Retinal pigment epithelial cell (primary cell): ENCODE measurements around the gene PLA2G7.
A peak's percentile ranks its signal among the peaks of the same experiment; 100 is the strongest.
"Not testable (repeated sequence)": the region's sequence is repeated elsewhere in the genome, so short reads cannot be mapped to it uniquely, and the experiment has no call there.

Experiments used
- DNase-seq: peaks from one replicate; pipeline ENCODE4 v3.0.0-alpha.2; 2010; ENCODE audit warnings: low read depth
- H3K4me3 ChIP-seq: 2 replicates; pipeline ENCODE4 v1.5.1; 2011; ENCODE audit warnings: mild to moderate bottlenecking, low read length, control low read depth, moderate library complexity
- TF ChIP-seq, protein P1 (sequence below): conservative IDR thresholded peaks from 2 replicates; pipeline ENCODE4 v1.5.1; 2011; ENCODE audit warnings: low read depth, low read length, control low read depth, inconsistent platforms

The PLA2G7 gene

DNA sequence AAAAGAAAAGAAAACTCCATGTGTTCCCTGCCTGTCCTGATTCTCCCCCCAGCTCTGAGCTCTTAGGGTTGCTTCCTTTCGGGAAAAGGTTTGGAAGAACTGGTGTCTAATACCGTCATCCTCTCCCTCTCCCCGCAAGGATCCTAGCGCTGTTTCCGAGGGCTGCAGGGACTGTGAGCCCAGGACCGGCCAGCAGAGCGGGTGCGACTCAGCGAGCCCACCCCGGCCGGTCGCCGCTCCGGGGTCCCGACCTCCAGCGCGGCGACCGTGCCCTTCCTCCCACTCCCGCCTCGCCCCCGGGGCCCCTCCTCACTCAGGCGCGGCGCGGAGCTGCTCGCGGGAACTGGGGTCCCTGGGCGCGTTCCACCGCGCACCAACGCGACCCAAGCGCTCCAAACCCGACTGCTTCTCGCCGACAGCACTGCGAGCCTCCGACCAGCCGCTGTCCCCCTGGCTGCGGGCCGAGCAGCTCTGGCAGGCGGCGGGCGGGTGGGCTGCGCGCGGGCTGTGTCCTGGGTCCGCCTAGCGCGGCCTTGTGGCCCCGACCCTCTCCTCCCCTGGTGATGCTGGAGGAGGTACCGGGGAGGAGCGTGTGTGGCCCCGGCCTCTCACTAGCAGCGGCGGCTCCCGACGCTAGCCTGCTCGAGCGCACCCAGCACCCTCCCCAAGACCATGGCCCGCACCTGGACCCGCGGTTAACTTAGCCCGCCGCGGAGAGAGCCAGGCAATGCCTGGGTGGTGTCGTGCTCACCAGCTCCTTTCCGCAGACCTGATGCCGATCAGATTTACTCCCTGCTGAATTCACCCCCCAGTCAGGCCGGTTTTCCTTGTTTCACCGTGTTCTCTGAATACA is at the start of gene PLA2G7:
PLA2G7 (minus strand) TSS at position 509 of the 853 bp plus-strand sequence. CDS start 12,484 bp downstream, outside the sequence.
- DNase-seq: no peak
- H3K4me3 ChIP-seq: peak within 1 kb of the TSS; percentile 59
- TF ChIP-seq, protein P1, sequence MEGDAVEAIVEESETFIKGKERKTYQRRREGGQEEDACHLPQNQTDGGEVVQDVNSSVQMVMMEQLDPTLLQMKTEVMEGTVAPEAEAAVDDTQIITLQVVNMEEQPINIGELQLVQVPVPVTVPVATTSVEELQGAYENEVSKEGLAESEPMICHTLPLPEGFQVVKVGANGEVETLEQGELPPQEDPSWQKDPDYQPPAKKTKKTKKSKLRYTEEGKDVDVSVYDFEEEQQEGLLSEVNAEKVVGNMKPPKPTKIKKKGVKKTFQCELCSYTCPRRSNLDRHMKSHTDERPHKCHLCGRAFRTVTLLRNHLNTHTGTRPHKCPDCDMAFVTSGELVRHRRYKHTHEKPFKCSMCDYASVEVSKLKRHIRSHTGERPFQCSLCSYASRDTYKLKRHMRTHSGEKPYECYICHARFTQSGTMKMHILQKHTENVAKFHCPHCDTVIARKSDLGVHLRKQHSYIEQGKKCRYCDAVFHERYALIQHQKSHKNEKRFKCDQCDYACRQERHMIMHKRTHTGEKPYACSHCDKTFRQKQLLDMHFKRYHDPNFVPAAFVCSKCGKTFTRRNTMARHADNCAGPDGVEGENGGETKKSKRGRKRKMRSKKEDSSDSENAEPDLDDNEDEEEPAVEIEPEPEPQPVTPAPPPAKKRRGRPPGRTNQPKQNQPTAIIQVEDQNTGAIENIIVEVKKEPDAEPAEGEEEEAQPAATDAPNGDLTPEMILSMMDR: no peak

DNA sequence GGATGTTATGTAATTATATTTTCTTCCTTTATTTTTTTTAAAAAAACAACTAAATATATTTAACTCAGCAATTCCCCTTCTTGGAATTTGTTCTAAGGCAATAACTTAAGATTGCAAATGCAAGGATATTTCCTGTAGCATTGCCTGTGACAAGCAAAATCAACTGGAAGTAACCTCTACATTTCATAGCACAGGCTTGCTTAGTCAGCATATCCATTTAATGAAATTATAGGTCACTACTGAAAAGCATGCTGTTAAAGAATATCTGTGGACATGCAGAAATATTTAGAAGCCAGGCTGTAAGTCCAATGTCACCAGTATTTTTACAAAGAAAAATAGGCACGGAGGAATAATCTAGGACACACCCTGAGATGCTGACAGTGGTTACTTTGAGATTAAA is 49.4 kb upstream of the PLA2G7 start:
- no peak for DNase-seq
- TF ChIP-seq, protein P1: no peak
- no peak overlapping the region for H3K4me3 ChIP-seq

DNA sequence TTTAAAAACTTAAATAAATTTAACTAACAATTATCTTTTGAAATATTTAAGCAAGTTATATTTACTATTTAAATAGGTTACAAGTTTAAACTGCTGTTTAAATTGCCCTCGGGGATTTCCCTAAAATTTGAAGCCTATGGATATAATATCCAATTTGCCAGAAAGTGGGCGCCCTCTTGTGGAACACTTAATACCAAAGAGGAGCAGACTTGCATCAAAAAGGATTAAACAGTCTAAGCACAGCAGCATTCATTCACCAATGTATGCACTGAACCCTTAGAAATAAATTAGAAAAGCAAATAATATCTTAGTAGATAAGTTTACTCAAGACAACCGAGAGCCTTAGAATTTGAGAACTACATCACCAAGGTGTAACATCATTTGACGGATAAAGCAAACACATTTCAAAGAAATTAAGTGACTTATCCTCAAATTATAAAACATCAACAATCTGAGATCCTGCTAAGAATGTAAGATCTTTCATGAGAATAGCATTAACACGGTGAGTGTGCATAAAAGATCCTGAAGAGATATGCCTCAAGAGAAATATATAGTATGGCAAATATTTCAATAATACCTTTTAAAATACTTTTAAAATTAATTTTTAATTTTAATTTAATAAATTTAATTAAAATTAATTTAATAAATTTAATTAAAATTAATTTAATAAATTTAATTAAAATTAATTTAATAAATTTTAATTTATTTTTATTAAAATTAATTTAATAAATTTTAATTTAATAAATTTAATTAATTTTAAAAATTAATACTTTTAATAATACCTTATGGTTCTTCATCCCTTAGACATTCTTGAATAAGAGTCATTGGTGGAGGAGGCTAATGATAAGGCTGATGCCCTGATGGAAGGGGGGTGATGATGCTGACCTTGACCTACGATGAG is 46.6 kb upstream of the PLA2G7 start:
- no peak overlapping the region for H3K4me3 ChIP-seq
- DNase-seq: no peak
- TF ChIP-seq, protein P1: peak; percentile 74

DNA sequence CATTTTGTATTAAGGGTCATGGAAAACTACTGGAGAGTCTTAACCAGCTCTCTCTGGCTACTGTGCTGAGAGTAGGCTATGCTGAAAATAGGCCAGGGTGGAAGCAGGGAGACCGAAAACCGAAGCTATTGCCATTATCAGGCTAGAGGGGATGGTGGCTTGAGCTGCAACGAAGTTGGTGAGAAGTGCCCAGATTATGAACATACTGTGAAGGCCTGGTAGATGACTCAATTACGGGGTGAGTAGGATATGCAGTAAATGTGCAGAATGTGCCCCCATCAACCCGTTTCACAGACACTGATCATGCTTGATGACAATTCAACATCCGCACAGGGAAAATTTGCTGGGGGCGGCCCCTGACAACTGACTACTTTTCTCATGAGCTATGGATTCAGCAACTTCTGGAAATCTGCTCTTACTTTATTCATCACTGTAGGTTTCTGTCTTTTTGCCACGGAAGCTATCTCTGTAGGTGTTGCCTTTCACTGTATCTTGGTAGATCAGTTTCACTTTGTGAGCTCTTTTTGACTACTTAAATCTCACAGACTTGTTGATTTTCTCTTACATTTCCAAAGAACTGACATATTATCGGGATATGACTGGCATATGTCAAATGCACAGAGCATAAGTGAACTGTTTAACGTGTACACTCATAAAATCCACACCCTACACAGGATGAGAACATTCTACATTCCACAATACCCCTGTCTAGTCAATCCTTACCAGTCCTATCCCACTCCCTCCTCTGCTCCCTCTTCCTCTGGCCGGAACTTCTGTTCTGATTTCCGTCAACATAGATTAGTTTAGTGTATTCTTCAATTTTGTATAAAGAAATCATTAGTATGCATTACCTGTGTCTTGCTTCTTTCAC is 42.5 kb upstream of the PLA2G7 start:
- DNase-seq: no peak
- TF ChIP-seq, protein P1: no peak
- no peak overlapping the region for H3K4me3 ChIP-seq

DNA sequence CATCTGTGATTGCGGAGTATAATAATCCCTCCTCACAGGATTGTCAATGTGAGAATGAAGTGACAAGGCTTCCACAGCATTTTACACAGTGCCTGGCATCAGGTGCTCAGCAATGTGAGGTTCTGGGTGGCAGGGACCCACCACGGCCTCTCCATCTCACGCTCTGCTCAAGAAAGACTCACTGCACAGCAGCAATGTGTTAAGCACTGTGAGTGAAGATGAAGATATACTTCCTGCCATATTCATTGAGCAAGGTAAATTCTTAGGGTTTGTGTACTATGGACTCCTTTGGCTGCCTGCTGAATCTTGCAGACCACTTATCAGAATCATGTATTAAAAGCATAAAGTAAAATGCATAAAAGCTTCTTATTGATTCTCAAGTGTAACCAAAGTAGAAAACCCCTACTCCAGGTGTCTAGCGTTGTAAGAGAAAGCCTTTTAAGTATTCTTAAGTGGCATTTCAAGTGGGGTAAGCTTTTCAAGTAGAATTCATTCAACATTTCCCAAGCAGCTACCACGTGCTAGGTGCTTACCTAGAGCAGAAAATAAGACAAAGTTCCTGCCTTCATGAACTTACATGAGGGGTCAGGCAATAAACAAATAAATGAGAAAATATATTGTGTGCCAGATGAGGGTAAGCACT is 41.0 kb upstream of the PLA2G7 start:
- no peak overlapping the region for H3K4me3 ChIP-seq
- TF ChIP-seq, protein P1: no peak
- DNase-seq: no peak

DNA sequence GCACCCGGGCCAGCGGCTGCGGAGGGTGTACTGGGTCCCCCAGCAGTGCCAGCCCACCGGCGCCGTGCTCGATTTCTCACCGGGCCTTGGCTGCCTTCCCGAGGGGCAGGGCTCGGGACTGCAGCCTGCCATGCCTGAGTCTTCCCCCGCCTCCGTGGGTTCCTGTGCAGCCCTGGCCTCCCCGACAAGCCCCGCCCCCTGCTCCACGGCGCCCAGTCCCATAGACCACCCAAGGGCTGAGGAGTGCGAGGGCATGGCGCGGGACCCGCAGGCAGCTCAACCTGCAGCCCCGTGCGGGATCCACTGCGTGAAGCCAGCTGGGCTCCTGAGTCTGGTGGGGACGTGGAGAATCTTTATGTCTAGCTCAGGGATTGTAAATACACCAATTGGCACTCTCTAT is 39.6 kb upstream of the PLA2G7 start:
- H3K4me3 ChIP-seq, DNase-seq: not testable (repeated sequence)
